ENCODE measurements around the gene MSANTD1.

Gene MSANTD1

DNA sequence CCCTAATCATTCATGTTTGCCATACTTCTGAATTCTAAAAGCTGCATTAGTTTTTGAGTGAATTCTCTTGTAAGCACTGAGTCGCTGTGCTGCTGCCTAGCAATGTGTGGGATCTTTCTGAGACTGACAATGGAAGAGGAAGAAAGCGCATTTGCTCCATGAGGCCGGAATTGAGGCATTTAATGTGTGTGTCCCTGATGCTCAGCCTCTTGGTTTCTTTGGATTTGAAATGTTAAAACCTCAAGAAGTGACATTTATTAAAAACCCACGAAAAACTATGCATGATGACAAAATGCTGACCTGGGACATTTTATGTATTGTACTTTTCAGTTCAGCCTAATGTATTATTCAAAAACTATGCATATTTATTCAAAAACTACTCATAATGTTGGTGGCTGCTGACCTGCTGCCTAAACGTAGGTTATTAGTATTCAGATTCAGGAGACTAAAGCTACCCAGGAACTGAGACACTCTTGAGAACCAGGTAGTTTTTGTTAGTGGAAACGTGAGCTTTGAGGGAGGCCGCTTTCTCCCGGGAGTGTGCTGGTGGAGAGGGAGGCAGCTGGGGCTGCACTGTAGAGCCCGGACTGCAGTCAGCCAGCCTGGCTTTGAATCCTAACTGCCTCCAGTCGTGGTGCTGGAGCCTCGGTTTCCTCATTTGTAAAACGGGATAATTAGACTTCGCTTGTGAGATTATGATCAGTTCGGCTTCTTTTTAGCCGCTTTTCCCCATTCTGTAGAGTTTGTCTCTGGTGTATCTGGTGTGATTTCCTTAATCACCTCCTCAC, 55.2 kb downstream of the MSANTD1 start:
- no peak for DNase-seq (ENCODE audit: low read depth)

DNA sequence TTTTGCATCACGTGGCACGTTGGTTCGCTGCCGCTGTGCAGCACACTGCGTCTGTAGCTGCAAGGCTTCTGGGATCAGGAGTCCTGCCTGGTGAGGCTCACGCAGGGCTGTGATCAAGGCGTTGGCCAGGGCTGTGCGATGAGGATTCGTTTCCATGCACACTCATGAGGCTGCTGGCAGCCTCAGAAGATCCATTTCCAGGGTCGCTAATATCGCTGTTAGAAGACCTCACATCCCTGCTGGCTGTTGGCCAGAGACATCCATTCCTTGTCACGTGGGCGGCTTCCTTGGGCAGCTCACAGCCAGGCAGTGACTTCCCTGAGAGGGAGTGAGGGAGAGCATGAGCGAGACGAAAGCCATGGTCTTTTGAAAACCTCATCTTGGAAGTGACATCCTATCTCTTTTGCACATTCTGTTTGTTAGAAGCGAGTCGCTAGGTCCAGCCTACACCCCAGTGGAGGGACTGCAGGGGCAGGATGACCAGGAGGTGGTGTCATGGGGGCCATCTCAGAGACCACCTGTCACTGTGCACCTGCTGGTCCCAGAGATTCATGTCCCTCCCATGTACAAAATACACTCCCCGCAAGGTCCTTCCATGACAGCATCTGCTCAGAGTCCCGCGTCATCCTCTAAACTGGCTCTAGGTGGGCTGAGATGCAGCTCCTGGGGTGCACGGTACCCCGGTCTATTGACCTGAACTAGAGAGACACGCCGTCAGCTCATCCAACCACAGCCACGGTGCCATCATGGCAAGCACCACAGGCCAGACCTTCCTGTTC, 56.1 kb downstream of the MSANTD1 start:
- DNase-seq (ENCODE audit: low read depth), result no peak

DNA sequence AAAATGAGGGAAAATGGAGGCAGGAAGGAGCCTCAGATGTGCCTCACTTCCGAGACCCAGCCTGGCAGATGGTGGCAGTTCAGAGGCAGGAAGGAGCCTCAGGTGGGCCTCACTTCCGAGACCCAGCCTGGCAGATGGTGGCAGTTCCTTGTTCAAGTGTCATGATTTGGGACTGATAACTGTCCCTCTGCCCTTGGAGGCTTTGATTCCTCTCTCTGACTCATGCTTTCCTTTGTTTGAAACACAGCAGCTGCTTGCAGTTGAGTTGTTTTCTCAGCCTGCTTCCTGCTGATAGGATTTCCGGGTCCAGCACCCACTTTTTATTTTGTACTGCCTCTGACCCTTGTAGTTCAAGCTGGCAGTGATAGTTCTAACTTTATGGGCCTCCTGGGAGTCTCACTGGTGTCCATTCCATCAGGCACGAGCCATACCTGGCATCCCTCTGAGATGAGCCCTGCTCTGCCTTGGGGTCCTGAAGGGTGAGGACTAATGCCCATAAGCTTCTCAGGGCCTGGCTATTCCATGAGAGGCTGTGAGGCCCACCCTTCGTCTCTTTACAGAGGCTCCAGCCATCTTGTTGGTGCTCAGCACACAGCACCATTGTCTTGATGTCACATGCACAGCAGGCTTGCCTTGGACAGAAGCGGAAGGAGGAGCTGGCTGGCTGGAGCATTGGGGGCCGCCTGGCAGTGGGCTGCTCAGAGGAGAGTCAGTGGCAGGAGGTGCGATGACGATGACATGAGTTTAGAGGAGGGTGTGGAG, 56.8 kb downstream of the MSANTD1 start:
- DNase-seq (ENCODE audit: low read depth), result no peak
